Activated T-helper 1 cell treated with anti-CD3 and anti-CD28 coated beads, Interleukin-2, amount 50 U/mL, for 16 hours (primary cell): ENCODE results near the gene SP2.

Source experiments
- DNase-seq, 2 donors: peaks; one replicate each; pipeline ENCODE4 v3.0.0-alpha.2; 2020; ENCODE audit warnings: low read depth in 1 of 2, low spot score in 1 of 2

SP2 gene

DNA sequence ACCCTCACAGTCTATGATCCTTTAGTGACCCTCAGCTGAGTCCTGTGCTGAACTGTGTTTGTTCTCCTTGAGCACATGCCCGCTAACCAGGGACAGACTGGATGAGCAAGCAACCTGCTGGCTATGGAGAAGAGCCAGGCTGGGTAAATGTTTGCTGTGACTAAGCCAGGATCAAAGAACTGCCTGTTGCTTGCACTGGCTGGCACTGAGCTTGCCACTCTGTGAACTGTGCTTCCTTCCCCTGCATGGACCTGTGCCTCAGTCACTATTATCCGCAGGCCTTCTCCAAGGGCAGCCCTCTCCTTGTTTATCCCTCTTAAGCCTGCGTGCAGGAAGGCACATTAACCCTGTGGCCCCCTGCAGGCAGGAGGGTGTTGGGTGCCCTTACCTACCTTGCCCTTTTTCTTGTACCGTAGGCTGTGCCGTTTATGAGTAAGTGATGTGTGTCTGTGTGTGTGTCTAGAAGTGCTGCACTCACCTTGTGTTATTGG lies 52.7 kb downstream of the SP2 start:
- DNase-seq = no peak

DNA sequence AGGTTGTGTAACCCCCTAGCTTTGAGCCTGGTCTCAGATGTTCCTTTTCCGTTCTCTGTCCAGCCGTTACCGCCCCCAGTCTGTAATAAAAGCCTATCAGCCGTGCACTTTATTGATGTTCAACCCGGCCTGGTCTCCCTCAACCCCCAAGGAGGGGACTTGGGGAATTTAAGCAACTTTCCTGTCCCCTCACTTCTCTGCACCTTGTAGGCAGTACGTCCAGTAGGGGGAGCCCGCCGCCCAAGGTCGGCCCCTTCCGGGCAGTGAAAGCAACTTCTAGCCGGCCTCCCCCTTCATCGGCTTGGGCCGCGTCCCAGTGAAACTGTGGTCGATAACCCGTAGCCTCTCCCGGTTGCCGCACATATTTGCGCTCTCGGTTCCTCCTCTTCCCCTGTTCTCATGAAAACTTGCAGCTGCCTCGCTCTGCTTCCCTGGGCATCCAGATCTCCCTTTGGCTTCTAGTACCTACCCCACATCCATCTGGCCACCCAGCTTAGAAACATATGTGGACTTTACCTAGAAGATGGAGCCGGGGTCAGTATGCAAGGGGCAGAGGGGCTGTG lies 53.2 kb downstream of the SP2 start:
- peak; percentile 61 to 68 for DNase-seq

DNA sequence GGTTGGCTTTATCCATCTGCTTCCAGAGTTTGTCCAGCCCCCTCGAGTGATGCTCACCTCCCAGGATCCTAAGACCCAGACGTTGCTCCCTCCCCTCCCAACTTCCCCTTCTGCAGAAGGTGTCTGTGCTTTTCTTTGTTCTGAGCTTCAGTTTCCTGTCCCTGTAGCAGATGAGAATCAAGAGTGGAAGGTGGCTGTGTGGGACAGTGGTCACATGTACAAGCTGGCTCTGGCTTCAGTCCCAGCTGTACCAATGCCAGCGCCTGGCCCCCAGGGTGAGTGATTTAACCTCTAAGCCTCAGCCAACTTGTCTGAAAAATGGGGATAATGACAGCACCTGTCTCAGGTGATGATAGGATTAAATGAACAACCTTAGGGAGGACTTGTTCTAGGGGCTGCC lies 53.9 kb downstream of the SP2 start:
- DNase-seq = no peak

DNA sequence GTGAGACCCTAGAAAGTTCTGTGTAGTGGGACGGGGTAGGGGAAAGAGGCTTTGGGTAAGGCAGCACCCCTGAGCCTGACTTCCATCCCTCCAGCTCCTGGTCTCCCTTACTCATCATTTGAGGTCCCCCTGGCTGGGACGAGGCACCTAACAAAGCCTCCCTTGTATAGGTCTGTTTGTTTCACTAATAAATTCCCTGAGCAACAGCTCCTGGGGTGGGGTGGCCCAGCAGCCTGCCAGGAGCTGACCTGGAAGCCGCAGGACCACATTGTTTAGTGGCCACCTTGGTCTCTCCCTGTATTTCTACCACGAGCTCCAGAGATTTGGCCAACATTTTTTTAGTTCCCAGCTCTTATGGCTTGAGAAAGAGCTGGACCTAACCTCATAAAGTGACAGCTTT lies 54.4 kb downstream of the SP2 start:
- DNase-seq = no peak

DNA sequence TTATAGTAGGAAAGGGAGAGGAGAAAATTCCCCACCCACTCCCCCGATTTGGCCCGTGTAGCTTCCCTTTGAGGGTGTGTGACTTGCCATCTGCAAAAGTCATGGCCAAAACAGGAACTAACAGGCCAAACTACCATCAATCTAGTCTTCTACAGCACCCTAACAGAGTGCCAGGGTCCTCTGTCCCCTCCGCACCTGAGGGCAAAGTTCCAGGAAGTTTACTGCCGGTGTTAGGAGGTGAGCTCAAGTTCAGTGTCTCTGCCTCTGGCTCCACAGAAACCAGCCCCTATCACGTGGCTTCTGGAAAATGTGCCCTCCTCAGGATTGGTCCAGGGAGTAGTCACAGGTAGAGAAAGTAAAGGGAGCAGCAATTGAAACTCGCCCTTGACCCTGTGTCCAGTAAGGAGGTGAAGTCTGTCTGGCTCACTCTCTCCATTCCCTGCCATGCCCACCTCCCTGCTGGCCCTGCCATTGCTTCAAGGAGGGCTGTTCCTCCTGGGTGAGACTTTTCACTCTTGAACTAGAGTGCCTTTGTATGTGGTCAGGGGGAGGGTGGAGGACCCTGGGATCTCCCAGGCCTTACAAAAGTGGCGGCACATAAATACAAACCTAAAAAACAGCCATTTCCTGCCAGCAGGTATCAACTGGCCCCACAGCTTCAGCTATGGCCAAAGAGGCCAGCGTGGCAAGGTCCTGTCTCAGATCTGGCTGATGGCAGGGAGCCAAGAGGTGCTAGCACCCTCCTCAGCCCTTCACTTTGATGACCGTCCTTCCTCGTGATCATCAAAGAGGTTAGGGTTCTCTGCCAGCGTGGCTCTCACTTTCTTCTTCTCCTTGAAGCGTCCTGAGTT lies 56.4 kb downstream of the SP2 start:
- no peak for DNase-seq

DNA sequence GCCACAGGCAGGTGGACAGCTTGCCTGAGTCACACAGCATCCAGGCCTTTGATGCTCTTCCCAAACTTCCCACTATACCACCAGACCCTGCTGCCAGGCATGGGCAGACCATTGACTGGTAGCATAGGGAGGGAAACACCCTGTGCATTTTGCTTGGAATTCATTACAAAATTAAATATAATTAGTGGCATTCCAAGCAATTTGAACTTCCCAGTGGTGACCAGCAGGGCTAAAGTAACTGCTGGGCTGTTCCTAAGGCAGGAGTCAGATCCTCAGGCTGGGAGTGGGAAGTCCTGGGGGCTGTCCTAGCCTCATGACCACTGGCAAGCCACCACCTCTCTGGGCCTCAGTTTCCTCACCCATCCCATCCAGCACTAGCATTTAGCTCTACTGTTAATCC lies 57.9 kb downstream of the SP2 start:
- DNase-seq = no peak

DNA sequence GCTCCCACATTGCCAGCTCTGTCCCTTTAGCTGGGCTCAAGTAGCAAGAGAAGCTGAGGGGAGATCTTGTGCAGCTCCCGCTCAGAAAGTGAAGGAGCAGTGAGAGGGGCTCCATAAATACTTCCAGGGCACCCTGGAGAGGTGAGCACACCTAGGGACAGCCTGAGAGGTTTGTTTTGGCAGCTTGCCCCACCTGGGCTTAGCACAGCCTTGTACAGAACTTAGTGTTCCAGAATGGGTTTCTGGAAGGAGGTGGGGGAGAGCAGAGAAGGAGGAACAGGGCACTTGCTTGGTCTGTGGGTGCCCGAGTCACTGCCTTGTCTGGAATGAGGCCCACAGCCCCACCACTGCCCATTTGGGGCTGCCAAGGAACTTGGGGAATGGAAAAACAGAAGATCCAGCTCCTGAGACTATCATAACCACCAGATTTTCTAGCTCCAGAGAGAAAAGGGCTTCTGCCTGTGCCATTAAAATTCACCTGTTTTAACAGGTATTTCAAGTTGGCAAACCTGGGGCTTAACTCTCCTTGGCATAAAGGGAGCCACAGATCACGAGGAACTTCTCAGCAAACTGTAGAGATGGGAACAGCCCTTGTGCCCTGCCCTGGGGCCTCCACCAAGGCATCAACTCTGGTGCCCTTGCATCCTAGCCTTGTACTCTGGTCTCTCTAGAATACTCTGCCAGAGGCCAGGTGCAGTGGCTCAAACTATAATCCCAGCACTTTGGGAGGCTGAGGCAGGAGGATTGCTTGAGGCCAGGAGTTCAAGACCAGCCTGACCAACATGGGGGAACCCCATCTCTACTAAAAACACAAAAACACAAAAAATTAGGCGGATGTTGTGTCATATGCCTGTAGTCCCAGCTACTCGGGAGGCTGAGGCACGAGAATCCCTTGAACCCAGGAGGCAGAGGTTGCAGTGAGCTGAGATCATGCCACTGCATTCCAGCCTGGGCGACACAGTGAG lies 59.7 kb downstream of the SP2 start:
- DNase-seq = no peak

DNA sequence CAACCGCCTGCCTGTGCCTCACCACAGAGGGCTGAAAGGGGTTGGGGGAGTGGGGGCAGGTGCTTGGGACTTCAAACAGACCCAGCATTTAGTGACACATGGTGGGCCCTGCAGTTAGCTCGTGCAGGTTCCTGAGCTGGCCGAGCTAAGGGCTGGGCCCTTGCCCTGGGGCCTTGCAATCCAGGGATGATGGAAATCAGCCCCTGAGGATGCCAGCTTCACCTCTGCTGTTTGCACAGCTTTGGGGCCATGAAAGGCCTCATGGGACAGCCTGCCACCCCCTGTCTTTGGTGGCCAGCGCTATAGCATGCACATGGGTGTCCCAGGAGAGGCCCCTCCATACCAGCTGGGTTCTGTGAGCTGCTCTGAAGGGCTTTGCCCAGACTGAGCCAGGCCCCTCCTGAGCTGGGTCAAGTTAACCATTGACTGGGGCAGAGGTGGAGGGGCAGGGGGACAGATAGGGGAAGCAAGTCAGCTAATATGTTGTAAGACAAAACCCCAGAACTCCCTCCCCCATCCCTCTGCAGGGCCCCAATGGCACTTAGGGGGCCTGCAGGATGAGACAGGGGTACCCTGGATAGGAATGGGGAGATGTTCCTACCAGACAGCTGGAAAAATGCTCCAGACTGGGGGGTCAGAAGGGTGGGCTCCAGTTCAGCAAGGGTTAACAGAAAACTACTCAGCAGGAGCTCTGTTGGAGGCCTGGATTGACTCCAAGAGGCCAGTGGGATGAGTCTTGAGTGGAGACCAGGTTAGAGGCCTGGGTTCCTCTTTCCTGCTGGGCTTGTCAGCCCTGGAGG lies 61.0 kb downstream of the SP2 start:
- no peak for DNase-seq

DNA sequence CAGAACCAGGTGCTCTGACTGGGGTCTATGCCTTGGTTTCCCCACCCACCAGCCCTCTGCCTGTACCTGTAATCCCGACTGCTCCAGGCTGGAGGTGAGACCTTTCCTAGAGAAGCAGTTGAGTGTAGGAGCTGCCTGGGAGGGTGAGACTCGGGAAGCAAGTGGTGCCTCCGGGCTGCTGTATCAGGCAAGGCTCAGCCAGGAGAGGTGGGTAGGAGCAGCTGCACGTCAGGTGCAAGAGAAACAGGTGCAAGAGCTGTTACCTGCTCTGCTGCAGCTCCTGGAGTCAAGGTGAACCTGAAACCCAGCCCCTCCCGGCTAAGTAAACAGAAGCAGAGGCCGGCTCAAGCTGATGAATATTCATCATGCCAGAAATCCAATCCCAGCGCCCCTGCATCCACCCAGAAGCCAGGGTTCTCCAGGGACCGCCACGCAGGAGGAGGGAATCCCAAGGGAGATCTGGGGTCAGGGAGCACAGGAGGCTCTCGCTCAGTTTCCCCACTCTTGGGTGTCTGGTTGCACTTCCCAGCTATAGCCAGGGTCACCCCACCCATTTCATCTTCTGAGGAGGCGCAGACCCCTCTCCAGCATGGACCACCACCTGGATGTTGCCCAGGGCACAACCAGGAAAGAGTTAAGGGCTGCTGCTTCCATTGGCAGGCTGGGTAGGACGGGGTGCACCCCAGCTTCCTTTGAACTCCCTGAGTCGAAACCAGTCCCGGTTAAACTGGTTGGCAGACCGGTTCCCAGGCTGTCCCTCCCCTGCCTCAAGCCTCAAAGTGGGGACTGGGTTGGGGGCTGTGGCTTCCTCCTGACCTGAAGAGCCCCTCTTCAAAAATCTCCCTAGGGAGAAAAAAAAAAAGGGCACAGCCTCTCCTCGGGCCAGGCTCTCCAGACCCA lies 61.8 kb downstream of the SP2 start, which contains the start of gene PRR15L:
Gene PRR15L, minus strand, starts transcription at position 293 of the 900 bp plus-strand sequence. CDS start 4,649 bp downstream, outside the sequence.
- no peak for DNase-seq

DNA sequence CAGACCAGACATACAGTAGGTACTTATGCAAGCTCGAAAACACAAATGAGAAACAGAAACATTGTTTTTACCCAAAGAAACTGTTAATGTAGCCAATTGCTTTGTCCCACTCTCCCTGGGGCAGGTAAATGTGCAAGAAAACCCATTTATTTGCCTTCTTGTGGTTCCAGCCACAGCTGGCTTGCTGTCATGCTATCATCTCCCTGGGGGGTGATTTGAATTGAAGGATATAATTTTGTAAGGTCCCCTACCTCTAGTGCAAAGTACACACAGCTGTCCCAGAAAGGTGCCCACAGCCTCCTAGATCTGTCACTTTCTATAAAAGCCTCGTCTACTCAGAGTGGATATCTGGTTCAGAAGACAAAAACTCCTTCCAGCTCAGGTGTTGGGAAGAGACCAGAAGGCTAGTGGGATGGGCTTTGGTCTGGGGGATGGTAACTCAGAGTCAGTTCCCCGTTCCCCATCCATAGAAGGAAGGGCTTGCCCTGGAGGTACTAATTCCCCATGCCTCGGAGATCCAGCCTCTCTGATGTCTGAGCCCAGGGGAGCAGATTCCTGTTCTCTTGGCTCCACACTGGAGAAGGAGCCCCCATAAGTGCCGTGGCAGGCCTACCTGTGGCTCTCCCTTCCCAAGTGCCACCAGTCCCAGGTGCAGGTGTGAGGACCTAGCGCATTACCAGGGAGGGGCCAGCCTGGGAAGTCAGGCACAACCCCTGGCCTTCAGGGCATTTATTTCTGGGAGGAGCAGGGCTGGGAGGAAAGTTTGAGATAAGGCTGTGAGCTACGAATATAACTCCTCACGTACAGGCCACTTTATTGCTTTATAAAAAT lies 64.0 kb downstream of the SP2 start:
- no peak for DNase-seq

DNA sequence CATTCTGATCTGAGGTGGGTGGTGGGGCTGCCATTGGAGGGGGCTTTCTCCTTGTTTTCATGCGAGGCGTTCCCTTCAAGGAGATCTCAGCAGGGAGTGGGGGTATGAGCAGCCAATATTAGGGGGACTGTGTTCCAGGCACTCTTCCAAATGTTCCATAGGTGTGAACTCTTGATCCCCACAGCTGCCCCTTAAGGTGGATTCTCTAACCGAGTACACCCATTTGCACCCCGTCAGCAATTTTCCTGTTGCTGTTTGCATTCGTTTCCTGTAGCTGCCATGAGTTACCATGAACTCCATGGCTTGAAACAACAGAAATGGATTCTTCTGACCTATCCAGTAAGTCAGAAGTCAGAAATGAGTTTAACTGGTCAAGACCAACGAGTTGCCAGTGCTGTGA lies 65.4 kb downstream of the SP2 start:
- DNase-seq = no peak

DNA sequence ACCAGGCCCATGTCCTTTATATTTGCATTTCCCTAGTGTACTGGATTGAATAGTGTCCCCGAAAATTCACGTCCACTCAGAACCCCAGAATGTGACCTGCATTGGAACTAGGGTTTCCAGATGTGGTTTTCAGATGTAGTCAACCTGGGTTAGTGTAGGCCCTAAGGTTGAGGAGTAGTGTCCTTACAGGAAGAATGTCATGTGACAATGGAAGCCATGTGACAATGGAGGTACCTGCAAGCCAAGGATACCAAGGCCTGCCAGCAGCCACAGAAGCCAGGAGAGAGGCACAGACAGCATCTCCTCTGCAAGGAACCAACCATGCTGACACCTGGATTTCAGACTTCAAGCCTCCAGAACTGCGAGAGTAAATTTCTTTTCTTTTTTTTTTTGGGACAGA lies 66.9 kb downstream of the SP2 start:
- no peak for DNase-seq

DNA sequence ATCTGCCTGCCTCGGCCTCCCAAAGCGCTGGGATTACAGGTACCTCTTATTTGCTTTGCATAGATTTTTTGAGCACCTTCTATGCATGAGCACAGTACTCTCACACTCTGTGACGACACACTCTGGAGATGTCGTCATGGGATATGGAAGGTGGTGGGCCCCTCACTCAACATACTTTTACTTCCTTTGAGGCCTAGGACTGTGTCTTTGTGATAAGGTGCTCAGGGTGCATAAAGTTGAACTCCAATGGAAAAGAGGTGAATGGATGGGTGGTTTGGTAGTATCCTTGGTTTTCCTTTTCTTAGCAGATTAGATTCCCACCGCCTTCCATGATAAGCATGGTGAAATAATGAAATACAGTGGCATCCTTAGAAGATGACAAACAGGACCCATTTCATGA lies 68.8 kb downstream of the SP2 start:
- DNase-seq = no peak

DNA sequence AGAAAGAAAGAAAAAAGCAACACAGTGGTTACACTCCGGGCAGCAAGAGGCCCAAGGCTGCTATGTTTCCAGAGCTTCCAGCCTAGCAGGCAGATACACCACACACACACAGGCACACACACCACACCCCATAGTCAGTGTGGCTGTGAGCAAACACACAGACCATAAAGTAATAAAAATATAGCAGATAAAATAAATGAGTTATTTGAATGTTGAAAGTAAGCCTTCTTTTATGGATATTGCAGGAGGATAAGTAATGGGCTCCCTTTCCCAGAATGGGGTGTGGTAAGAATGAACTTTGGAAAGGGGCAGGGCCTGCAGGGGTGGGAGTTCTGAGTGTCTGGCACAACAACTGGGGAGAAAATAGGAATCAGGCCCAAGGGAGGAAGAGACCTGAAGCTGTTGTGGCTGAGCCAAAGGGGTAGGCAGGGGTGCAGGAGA lies 70.1 kb downstream of the SP2 start:
- no peak for DNase-seq

DNA sequence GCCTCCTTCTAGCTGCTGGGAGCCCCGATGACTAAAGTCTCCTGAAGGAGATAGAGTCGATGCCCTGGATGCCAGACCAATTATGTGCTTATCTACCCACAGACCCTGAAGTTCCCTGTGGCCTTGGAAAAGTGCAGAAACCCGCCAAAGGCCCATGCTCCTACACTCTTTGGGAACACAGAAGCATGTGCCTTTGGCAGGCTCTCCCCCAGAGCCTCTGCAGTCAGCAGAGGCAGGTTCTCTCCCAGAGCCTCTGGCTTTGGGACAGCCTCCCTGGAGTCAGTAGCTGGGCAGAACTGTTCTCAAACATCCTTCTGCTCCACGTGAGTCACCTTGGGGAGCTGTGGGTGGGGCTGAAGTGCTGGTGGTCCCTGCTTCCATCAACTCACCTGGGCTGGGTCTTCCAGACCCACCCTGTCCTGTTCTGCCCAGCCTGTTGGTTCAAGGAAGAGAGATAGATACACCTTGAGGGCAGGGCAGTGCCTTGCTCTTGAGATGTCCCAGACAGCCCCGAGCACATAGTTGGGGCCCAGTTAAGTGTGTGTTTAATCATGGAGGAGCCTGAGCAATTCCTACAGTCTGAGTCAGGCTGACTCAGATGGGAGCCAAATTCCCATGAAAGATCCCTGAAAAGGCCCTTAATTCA lies 71.7 kb downstream of the SP2 start:
- no peak for DNase-seq

DNA sequence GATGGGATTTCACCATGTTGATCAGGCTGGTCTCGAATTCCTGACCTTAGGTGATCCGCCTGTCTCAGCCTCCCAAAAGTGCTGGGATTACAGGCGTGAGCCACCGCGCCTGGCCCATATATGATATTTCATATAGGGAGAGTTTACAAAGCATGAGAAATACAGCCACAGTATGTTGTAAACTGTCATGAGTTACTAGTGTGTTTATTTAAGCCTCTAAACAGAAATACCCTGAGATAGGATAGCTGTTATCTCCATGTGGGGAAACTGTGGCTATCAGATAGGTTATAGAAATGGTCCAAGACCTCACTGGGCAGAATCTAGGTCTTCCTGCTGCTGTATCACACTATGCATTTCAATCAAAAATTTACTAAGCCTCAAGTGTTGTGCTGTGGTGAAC lies 72.8 kb downstream of the SP2 start:
- DNase-seq = no peak

DNA sequence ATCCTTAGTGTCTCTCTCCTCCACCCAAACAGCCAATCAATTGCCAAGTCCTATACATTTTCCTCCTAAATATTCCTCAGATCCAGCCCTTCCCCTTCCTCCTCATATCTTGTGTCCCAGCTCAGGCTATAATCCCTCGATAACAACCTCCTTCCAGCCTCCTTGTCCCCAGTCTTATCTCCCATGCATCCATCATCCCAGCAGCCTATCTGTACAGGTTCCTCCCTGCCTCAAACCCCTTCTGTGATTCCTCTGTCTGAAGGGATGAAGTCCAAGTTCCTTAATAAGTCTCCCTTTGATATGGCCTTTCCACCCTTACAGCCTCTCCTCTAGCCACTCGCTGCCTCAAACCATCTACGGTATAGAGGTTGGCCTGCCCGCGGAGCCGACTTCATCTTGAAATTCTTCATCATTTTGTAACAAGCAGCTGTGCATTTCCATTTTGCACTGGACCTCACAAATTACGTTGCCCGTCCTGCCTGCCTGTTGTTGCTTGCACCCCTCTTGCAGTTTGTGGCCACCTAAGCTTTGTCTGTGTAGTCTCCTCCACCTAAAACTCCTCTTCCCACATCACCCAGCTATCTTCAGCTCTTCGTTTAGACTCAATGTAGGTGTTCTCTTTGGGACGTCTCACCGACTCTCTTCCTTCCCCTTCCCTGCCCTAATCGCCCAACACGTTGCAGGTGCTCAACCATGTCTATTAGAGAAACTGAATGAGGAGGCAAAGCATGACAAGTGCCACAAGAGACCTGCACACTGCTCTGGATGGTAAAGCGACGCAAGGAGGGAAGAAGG lies 74.1 kb downstream of the SP2 start:
- no peak for DNase-seq
